Measurements from ENCODE around the gene SETD1B.

- TF ChIP-seq EZH2 (IDR thresholded peaks at IDR 0.05; ENCODE audit: borderline replicate concordance, low read depth, low read length, severe bottlenecking) (no peak), CTCF (IDR thresholded peaks at IDR 0.05; ENCODE audit: extremely low read depth in 1 of 2, insufficient read depth in 1 of 2, low read depth in 1 of 2, low read length in 2 of 2) (no peak), POLR2A (IDR thresholded peaks at IDR 0.05; ENCODE audit: low read depth, low read length) (no peak), POLR2AphosphoS5 (IDR thresholded peaks at IDR 0.05; ENCODE audit: insufficient read depth, low read depth, low read length) (no peak), MYC (IDR thresholded peaks at IDR 0.05; ENCODE audit: low read depth, low read length) (no peak), MAX (IDR thresholded peaks at IDR 0.05; ENCODE audit: insufficient read depth, insufficient read length) (no peak)
Observed at GRCh38 chr12:121849211-121849610, 45.4 kb downstream of the SETD1B start.

All from endothelial cell of umbilical vein (primary cell).